Breast epithelium (tissue), 4 donors: ENCODE data around the gene STAT3. TPM values are rescaled to one million over a fixed set of nuclear protein-coding genes. Genes with fewer than 3 reads are reported as not detected.

ENCODE experiments used
- DNase-seq, 2 donors: peaks; one replicate each; pipeline ENCODE4 v3.0.0-alpha.2; 2019; ENCODE audit warnings: low spot score in 2 of 2
- H3K27ac ChIP-seq, 2 donors: fragments of 200-600 bp; sonication (generic) in 1 of 2; one replicate each; pipeline ENCODE4 v1.5.1; 2016 to 2019; ENCODE audit warnings: mild to moderate bottlenecking in 1 of 2
- H3K27me3 ChIP-seq, 2 donors: fragments of 200-600 bp; sonication (generic) in 1 of 2; one replicate each; pipeline versions ENCODE4 v1.5.1 to v1.6.0; 2017 to 2019; ENCODE audit warnings: control low read depth in 1 of 2, mild to moderate bottlenecking in 1 of 2
- H3K36me3 ChIP-seq: fragments of 200-600 bp; one replicate; pipeline ENCODE4 v1.5.1; 2019
- H3K4me1 ChIP-seq, 2 donors: fragments of 200-600 bp; sonication (generic); one replicate each; pipeline ENCODE4 v1.5.1; 2016 to 2019; ENCODE audit warnings: control low read depth in 1 of 2
- H3K4me3 ChIP-seq, 3 donors: fragments of 200-600 bp; sonication (generic); 1 replicate in 2 of 3; 2 replicates in 1 of 3; pipeline ENCODE4 v1.5.1; 2016 to 2019; ENCODE audit warnings: mild to moderate bottlenecking in 3 of 3, moderate library complexity in 2 of 3
- H3K9me3 ChIP-seq, 2 donors: fragments of 200-600 bp; sonication (generic) in 1 of 2; one replicate each; pipeline ENCODE4 v1.5.1; 2016 to 2019; ENCODE audit warnings: control low read depth in 1 of 2
- CTCF ChIP-seq, 3 donors: fragments of 450-650 bp; IDR thresholded peaks; one replicate each; pipeline ENCODE4 v1.5.1; 2016 to 2017; ENCODE audit warnings: antibody characterized with exemption in 3 of 3, mild to moderate bottlenecking in 3 of 3, moderate library complexity in 3 of 3
- POLR2A ChIP-seq: fragments of 450-650 bp; IDR thresholded peaks from one replicate; pipeline ENCODE4 v1.6.1; 2016; ENCODE audit warnings: antibody characterized with exemption, mild to moderate bottlenecking, moderate library complexity
- POLR2AphosphoS5 ChIP-seq, 3 donors: sonication (generic); formaldehyde crosslinking; IDR thresholded peaks; one replicate each; pipeline ENCODE4 v1.6.1; 2017; ENCODE audit warnings: antibody characterized with exemption in 3 of 3
- intact Hi-C: fragments of 100-400 bp; cut with DNase I; formaldehyde crosslinking; loops from one replicate; pipeline ENCODE4 v1.15.1; 2023; ENCODE audit warnings: low total_unique reads
- total RNA-seq, 3 donors: library from RNA; depleted of rRNA; stranded (reverse); fragments of >200 nt; gene quantifications; one replicate each; pipeline ENCODE4 v1.1.0, GENCODE V29; 2016

The STAT3 gene
- total RNA-seq, 3 donors from 2014 or later: 193 to 322 (median 238) TPM

GRCh38 chr17:42271006-42271778, 117.0 kb downstream of the STAT3 start:
- TF ChIP-seq POLR2A (no peak), CTCF (IDR thresholded peaks at IDR 0.05) (no peak), POLR2AphosphoS5 (IDR thresholded peaks at IDR 0.05) (no peak)
- DNase-seq: no peak
- intact Hi-C loops: no loop called here
- Histone ChIP-seq H3K9me3 (no peaks in the 10 kb centered on the region), H3K4me3 (peak overlapping the region in 1 of 3 donors; percentile 6), H3K27me3 (no peaks in the 10 kb centered on the region), H3K27ac (peak overlapping the region; percentile 30 to 33), H3K36me3 (no peaks in the 10 kb centered on the region), H3K4me1 (peaks cover 8 to 12% of the 10 kb centered on the region in 2 donors)

DNA sequence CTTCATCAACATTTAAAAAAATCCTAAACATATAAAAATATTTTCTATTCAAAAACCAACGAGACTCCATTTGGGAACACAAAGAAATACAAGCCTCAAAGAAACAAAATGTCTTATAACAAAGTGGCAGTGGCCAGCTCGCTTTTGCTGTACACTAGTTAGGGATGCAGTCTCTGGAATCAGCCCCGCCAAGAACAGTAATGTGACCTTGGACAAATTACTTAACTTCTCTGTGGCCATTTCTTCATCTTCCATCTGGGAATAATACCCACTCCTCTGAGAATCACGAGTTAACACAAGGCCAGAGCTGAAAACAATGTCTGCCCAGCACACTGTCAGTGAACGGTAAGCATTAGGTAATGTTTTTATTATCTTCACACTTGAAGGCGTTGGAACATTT, 117.6 kb downstream of the STAT3 start:
- H3K9me3 ChIP-seq: no peaks in the 10 kb centered on the region
- H3K27ac ChIP-seq: peak overlapping the region in 1 of 2 donors; percentile 33
- no peaks in the 10 kb centered on the region for H3K36me3 ChIP-seq
- DNase-seq: no peak
- TF ChIP-seq CTCF (IDR thresholded peaks at IDR 0.05) (no peak), POLR2AphosphoS5 (IDR thresholded peaks at IDR 0.05) (no peak), POLR2A (no peak)
- H3K4me1 ChIP-seq: peaks cover 8 to 12% of the 10 kb centered on the region in 2 donors
- peak overlapping the region in 1 of 3 donors; percentile 6 for H3K4me3 ChIP-seq
- intact Hi-C loops: no loop called here
- H3K27me3 ChIP-seq: no peaks in the 10 kb centered on the region

DNA sequence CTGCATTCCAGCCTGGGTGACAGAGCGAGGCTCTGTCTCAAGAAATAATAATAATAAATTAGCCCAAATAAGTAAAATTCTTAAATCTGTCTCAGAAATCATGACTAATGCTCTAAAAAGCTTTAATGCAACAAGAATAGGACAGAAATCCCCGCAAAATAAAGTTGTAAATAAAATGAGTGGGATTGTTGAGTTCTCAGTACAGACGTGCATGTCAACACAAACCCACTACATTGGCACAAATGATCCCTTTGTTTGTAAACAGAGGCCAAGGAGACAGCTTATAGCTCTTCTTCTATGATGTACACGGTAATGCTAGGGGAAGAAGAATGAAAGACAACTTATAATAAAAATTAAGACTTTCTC, 118.1 kb downstream of the STAT3 start:
- peaks cover 8 to 12% of the 10 kb centered on the region in 2 donors for H3K4me1 ChIP-seq
- H3K4me3 ChIP-seq: no peak overlapping the region
- TF ChIP-seq CTCF (IDR thresholded peaks at IDR 0.05): no peak
- no peak for TF ChIP-seq POLR2A
- no peak for TF ChIP-seq POLR2AphosphoS5 (IDR thresholded peaks at IDR 0.05)
- H3K9me3 ChIP-seq: no peaks in the 10 kb centered on the region
- H3K27ac ChIP-seq: no peak overlapping the region
- intact Hi-C loops: no loop called here
- DNase-seq: no peak
- H3K36me3 ChIP-seq: no peaks in the 10 kb centered on the region
- H3K27me3 ChIP-seq: no peaks in the 10 kb centered on the region

- H3K9me3 ChIP-seq: no peaks in the 10 kb centered on the region
- H3K27me3 ChIP-seq: no peaks in the 10 kb centered on the region
- TF ChIP-seq POLR2A (no peak), CTCF (IDR thresholded peaks at IDR 0.05) (no peak), POLR2AphosphoS5 (IDR thresholded peaks at IDR 0.05) (no peak)
- no peak overlapping the region for H3K27ac ChIP-seq
- H3K4me1 ChIP-seq: peaks cover 0 to 7% of the 10 kb centered on the region in 2 donors
- DNase-seq: no peak
- H3K4me3 ChIP-seq: no peak overlapping the region
- intact Hi-C loops: no loop called here
- H3K36me3 ChIP-seq: no peaks in the 10 kb centered on the region
Measured at GRCh38 chr17:42268236-42268635, 120.0 kb downstream of the STAT3 start.

DNA sequence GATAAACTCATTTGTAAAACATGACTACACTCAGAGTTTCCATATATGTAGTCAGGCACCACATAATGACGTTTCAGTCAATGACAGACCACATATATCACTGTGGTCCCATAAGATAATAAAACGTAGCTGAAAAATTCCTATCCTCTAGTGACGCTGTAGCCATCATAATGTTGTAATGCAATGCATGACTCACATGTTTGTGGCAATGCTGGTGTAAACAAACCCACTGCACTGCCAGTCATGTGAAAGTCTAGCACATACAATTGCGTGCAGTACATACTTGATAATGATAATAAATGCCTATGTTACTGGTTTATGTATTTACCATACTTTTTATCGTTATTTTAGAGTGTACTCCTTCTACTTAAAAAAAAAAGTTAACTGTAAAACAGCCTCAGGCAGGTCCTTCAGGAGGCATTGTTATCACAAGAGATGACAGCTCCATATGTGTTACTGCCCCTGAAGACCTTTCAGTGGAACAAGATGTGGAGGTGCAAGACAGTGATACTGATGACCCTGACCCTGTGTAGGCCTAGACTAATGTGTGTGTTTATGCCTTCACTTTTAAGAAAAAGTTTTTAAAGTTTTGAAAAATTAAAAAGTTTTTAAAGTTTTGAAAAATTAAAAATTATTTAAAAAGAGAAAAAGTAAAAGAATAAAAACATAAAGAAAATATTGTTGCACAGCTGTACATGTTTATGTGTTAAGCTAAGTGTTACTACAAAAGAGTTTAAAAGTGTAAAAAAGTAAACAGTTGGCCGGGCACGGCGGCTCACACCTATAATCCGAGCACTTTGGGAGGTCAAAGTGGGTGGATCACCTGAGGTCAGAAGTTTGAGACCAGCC, 121.1 kb downstream of the STAT3 start:
- no peaks in the 10 kb centered on the region for H3K36me3 ChIP-seq
- intact Hi-C loops: no loop called here
- no peak overlapping the region for H3K27ac ChIP-seq
- H3K4me3 ChIP-seq: no peak overlapping the region
- TF ChIP-seq POLR2A: no peak
- TF ChIP-seq CTCF (IDR thresholded peaks at IDR 0.05): no peak
- no peak for TF ChIP-seq POLR2AphosphoS5 (IDR thresholded peaks at IDR 0.05)
- H3K4me1 ChIP-seq: peaks cover 0 to 7% of the 10 kb centered on the region in 2 donors
- no peak for DNase-seq
- H3K9me3 ChIP-seq: no peaks in the 10 kb centered on the region
- no peaks in the 10 kb centered on the region for H3K27me3 ChIP-seq
